HG02798 (cell line): ENCODE results near the gene PTGDR2.

Source experiments
- ATAC-seq: cut with Tn5 transposase; IDR thresholded peaks from one replicate; pipeline ENCODE4 v1.9.1; 2021; ENCODE audit warnings: mild to moderate bottlenecking; ENCODE audit not compliant: unreplicated experiment, poor library complexity

Gene PTGDR2

DNA sequence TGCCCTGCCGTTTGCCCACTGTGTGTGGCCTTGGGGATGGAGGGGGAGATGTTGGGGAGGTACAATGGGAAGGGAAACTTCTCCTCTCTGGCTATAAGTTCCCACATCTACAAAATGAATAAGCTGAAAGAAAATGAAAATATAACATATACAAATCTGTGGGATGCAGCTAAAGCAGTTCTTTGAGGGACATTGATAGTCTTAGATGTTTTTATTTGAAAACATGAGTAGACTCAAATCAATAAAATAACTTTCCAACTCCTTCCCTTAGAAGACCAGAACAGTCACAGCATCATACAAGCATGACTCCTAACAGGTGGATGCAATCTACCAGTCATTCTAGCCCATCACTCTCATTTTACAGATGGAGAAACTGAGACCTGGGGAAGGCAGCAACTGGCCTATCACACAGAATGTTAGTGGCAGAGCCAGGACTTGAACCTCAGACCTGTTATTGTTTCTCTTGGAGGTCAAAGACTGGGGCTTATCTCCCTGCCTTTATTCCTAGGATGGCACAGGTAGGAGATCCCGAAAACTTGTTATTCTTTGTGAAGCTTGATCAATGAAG is 39.1 kb downstream of the PTGDR2 start:
- ATAC-seq: no peak

DNA sequence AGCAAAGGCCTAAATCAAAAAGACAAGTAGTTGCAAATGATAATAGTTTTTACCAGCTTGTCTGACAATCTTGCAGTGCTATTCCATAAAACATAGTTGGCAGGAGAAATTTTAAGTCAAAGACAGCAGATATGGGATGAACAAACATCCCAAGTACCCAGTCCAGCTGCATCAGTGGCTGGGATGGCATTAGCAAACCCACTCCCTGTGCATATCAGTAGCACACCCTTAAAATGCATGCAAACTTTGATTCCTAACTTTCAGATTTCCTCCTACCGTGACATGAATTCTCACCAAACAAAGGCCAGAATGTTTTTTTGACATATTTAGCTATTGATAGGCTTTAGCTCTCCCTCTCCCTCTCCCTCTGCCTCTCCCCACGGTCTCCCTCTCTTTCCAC is 41.6 kb downstream of the PTGDR2 start:
- ATAC-seq: no peak

DNA sequence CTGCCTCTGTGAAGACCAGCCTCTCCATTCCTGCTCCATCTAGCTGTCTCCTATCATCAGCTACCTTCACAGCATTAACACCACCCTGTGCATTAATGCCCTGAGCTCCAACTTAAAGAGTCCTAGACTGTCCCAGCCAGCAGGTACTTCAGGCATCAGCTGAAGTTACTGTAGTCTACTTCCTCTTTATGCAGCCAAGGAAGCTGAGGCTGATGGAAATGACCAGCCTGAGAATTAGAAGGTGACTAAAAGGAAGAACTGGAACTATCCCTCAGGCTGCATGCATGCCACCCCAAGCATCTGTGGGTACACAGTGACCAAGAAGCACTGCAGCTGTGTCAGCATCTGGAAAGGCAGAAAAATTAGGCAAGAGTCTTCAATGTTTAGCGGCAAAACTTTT is 42.4 kb downstream of the PTGDR2 start:
- ATAC-seq: no peak

DNA sequence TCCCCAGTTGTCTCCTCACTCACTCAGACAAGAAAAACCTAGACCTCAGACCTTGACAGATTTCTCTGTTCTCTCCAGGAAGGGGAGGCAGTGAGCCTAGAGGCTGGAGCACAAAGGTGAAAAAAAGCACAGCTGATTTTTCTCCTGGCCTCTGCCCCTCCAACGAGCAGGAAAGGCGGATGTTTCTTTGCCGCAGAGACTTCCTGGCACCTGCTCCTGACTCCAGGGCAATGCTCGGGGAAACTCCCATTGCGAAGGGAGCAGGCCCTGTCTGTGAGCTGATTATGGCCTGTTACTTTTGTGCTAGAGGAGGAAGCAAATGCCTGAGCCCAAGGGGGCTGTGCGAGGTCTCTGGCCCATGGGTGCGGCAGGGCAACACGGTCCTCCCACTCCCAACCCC is 45.2 kb downstream of the PTGDR2 start:
- ATAC-seq: no peak

DNA sequence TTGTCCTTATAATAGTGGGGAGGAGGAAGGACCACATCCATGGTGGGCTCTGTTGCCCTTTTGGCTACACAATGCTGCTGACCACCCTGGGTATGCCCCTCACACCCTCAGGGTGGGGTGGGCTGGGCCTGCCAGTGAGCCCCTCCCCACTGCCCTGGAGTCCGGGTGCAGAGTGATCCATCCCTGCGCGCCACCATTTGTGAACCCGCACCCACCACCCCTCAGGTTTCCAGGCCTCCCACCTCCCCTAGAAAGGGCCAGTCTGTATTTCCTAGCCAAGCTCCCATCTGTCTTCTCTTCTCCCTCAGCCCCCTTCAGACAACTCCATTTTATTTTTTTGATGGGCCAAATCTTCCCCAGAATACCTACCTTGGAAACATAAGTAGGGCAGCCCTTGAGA is 45.6 kb downstream of the PTGDR2 start:
- no peak for ATAC-seq

DNA sequence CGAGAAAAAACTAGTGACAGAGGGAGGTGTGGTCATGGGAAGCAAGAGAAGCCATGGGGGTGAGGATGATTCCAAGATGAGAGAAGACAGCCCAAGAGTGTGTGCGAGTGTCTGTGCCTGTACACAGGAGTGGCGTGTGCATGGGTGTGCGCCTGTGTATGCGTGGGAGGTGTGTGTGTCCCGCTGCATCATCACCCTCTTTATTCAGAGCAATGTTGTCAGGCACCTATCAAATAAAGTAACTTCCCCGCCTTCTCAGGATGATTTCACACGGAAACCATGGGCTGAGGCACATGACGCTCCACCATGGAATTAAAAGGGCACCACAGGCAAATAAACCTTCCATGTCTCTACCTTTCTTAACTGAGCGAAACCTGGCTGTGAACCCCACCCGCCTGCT is 46.1 kb downstream of the PTGDR2 start:
- ATAC-seq: no peak

DNA sequence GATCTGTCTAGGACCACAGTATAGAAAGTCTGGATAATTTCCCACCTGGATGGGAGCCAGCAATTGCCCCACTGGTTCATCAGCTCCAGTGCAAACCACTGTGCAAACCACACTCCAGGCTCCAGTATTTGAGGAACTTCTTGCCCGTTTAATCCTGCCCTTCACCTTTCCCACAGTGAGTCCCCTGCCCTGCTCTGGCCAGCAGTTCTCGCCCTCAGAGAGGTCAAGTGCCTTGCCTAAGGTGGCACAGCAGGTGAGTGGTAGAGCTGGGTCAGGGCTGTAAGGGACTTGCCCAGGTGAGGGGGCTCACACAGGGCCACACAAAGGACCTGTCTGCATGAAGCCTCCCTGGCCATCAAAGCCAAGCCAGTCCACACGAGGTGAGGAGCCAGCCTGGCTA is 46.5 kb downstream of the PTGDR2 start:
- no peak for ATAC-seq

DNA sequence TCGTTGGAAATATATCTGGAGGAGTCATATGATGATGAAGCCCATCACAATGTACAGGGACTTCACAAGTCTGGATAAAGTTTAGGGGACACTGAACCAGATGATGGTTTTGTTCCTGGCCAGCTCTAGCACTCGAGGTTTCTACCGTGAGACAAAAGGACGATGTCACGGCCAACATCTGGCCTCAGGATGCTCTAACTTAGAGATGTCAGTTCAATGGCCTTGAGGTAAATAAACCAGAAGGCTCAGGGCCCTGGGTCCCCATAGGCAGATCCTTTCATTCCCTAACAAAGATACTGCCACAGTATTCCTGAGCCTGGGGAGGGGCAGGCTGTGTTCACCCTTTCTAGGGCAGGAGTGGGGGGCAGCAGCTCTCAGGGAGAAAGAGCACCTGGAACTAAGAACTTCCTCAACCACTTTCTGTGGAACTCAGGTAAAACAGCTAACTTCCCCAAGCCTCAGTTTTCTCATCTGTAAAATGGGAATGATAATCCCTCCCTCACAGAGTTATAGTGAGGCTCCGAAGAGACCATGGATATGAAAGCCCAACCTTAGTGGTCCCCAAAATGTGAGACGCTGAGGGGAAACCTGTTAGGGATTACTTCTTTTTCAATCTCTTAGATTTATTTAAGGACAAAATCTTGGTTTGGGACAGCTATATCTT is 52.3 kb downstream of the PTGDR2 start:
- ATAC-seq: no peak

DNA sequence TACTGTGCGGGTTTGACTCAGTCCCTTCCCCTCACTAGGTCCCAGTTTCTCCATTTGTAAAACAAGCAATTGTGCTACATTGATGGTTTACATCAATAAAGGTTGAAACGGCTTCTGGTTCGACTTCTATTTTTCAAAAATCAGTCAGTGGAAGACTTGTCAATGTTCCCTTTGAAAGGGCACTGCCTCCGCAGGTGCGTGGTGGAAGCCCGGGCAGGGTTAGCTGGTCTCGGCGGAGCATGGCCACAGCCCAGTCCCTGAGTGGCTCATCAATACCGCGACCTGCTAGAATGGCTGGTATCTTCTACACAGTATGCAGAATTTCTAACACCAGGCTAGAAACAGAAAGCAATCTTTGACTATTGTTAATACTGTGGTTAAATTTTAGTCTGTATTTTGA is 54.6 kb downstream of the PTGDR2 start:
- no peak for ATAC-seq
